NCI-H82 treated with DMSO at 0.1 percent for 48 hours (cell line): ENCODE measurements around the gene PKHD1.
"Not testable (repeated sequence)": the region's sequence is repeated elsewhere in the genome, so short reads cannot be mapped to it uniquely, and the experiment has no call there.

Source experiments
- DNase-seq: peaks from one replicate; lab custom pipeline; 2025; ENCODE audit not compliant: unreplicated experiment; lab: John Stamatoyannopoulos, UW

The PKHD1 gene

GRCh38 chr6:51865996-51866395, 221.4 kb downstream of the PKHD1 start:
- DNase-seq: no peak

GRCh38 chr6:51865176-51865575, 222.2 kb downstream of the PKHD1 start:
- DNase-seq: no peak

- DNase-seq: no peak
Measured at GRCh38 chr6:51857134-51857533, 230.3 kb downstream of the PKHD1 start.

DNA sequence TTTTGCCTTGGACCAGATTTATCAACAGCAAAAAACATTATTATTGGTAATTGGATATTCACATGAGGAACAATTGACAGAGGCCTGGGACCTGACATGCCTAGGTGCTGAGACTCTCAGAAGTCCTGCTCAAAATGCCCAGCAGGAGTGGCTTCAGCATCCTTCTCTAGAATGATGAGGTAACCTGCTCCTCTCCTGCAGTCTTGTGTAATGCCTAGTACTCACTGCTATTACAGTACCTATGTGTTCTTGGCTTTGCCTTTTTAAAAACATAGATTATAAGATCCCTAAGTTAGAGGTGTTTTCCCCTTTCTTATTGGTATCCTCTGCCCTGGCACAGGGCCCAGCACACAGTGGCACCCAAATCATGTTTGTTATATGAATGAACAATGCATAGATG, 230.9 kb downstream of the PKHD1 start:
- no peak for DNase-seq

DNA sequence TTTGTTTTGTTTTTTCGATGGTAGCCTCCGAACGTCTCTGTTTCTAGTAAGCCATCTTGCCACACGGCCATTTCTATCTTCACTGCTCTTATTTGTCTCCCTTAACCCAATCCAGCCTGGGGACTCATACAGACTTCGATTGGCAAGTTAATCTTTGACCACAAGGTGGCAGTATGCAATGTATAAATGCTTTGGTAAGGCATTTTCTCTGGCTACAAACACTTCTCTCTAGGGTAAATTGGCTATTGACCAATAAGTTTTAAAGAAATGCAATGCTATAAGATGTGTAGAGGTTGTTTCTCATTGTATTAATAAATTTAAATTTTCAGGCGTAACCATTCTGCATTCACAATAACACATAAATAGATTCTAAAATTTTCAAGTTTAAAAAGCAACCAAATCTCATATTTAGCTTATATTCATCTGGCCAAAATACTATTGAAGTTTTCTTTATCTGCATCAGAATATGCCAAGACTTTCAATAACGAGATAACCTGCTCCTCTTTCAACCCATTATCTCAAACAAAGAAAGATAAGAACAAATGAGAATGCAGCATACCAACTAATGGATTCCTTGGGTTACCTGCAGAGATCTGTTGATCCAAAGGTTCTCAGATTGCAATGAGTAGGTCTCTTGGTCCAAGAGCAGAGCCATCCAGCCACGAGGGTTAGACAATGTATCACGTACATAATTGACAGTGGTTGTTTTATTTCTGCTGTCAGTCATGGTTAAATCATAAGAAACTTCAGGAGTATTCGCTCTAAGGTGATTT, 231.9 kb downstream of the PKHD1 start:
- peak; percentile 74 for DNase-seq

GRCh38 chr6:51854876-51855275, 232.5 kb downstream of the PKHD1 start:
- peak; percentile 18 for DNase-seq

DNA sequence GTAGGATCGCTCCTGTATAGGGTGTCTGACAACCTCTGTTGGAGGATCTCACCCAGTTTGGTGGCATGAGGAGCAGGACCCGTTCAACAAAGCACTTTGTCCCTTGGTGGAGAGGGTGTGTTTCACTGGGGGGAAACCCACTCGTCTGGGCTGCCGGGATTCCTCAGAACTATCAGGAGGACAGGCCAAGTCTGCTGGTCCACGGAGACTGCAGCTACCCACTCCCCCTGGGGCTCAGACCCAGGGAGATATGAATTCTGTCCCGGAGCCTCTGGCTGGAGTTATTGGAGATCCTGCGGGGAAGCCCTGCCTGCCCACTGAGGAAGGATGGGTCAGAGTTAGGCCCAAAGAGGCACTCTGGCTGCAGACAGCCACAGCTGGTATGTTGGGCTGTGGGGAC, 233.1 kb downstream of the PKHD1 start:
- DNase-seq: no peak

- DNase-seq: not testable (repeated sequence)
Measured at GRCh38 chr6:51853109-51853508, 234.3 kb downstream of the PKHD1 start.

DNA sequence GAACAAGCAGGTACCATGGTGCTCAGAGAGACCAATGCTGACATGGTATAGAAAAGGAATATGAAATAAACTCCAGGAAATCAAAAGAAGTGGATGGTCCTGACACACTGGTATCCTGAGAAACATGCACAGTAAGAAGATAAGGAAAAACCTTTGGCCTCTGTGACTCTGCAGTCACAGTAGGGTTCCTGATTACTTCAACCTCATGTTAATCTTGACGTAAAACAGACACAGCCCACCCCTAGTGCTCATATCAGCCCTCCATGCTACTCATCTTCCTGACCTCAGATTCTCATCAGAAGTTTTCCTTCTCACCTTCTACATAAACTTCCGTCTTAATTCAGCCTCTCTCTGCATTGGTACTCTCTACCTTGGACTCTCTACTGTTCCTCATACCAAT, 240.9 kb downstream of the PKHD1 start:
- no peak for DNase-seq

GRCh38 chr6:51844336-51844735, 243.1 kb downstream of the PKHD1 start:
- no peak for DNase-seq

- no peak for DNase-seq
Measured at GRCh38 chr6:51843456-51844056, 243.9 kb downstream of the PKHD1 start.

DNA sequence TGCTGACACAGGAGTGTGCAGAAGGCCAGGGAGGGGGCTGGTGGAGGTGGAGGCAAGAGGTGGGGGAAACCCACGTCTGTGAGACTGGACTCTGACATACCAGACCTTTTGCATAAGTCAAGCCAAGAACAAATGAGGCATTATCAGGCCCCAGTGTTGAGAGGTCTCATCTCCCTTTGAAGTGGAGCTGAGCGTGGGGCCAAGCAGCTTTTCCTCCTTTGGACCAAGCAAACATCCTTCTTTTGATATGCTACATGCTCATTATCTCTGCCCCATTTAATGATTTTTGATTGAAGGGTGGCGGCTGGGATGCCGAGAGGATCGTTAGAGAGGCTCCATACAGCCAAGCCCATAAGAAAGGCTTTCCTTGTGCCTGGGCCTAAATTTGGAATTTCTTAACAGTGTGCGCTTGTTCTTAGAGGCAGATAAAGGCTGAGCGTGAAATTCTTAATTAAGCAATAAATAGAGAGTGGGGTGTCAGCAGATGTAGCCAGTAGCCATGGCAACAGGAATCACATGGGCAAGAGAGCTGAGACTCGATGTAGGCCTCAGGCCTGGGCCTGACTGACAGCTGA, 244.5 kb downstream of the PKHD1 start:
- DNase-seq: no peak

- no peak for DNase-seq
Measured at GRCh38 chr6:51842061-51842803, 245.2 kb downstream of the PKHD1 start.

- no peak for DNase-seq
Measured at GRCh38 chr6:51841626-51842025, 245.8 kb downstream of the PKHD1 start.

- DNase-seq: no peak
Measured at GRCh38 chr6:51839726-51840374, 247.6 kb downstream of the PKHD1 start.

DNA sequence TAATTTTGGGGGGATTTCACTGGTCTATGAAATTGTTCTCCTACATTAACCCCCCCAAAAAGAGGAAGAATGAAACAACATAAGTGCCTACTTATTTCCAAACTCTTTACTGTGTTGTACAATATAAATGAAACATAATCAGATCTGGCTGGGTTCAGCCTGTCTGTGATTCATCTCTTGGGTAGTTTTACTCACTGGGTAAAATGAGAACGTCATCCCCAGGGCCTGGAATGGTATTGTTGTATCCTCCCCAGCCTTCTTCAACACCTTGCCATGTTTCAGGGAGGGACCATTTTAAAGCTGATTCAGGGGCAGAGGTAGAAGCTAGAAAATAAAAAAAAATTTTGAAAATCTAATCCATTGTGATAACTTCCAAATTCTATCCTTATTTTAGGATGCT, 256.7 kb downstream of the PKHD1 start:
- no peak for DNase-seq

DNA sequence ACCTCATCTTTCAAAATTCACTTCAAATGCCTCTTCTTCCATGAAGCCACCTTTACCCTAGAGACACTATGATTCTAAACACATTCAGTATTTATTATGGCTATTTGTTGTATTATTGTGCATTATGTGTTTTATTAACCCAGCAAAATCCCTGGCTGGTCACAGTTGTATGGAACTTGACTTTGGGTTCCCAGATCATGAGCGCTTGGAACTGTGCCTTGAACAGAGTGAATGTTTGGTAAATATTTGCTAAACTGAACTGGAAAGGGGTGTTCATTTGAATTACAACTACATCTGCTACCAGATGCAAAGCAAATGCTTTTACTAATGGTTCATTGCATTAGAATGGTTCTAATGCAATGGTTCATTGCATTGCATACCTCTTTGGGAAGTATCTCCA, 259.8 kb downstream of the PKHD1 start:
- no peak for DNase-seq

DNA sequence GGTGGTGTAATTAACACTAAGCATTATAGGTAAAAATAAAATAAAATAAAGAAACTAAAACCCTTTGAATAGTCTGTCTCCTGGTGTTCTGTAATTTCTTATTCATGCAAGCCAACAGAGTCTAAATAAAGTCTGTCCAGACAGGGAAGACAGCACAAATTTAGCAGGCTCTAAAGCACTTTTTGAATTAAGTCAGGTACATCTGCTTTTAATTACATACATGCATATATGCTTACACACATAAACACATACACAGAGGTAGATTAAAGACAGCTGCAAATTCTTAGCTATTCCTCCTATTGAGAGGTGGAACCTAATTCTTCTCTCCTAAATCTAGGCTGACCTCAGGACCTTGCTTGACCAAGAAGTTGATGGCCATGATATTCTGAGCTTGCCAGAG, 262.5 kb downstream of the PKHD1 start:
- no peak for DNase-seq

GRCh38 chr6:51820555-51820954, 266.9 kb downstream of the PKHD1 start:
- DNase-seq: no peak

- DNase-seq: no peak
Measured at GRCh38 chr6:51818520-51819022, 268.8 kb downstream of the PKHD1 start.

- DNase-seq: no peak
Measured at GRCh38 chr6:51817832-51818231, 269.6 kb downstream of the PKHD1 start.
